ENCODE results near the gene GPX4.

The GPX4 gene

GRCh38 chr19:1068009-1069001 is 35.5 kb upstream of the GPX4 start:
- DNase-seq (ENCODE audit: low read depth) = no peak

DNA sequence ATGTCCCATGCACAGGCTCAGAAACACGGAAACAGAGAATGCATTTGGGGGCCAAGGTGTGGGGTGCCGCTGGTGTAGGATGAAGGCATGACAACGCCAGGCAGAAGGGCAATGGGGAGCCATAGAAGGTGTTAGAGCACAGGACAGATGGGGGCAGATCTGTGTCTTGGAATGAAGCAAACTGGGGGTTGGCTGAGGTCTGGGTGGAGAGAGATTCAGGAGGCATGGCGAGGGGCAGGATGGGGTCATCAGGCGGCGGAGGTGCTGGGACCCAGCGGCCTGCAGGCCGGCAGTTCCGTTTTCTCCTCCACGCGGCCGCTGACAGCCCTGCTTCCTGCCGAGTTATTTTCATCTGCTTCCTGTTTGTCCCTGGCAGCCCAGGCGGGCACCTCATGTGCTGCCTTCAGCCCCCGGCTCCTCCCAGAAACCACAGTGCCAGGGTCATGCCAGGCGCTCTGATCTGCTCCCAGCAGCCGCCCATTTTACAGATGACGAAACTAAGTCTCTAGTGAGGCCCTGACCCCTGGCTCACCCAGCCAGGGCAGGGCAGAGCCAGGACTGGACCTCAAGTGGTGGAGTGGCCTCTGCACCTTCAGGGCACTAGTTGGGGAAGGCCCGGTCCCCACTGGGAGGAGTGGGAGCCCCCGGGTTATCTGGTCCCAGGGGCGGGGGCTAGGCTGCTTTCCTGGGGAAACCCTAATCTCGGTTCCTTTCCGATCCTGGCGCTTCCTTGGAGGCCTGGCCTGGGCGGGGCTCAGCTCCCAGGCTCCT is 34.6 kb upstream of the GPX4 start:
- no peak for DNase-seq (ENCODE audit: low read depth)

DNA sequence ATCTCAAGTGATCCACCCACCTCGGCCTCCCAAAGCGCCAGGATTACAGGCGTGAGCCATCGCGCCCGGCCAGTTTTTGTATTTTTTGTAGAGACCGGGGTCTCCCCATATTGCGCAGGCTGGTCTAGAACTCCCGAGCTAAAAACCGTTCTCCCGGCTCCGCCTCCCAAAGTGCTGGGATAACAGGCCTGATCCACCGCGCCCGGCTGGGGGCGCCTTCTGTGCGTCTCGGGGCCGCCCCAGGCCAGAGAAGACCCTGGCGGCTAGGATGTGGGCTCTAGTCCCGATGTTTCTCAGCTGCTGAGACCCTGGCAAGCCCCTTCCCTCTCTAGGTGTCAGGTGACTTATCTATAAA is 33.2 kb upstream of the GPX4 start:
- DNase-seq (ENCODE audit: low read depth) = no peak

GRCh38 chr19:1070931-1071791 is 32.6 kb upstream of the GPX4 start:
- no peak for DNase-seq (ENCODE audit: low read depth)

- no peak for DNase-seq (ENCODE audit: low read depth)
These were observed 31.3 kb upstream of the GPX4 start for GRCh38 chr19:1072371-1073015.

DNA sequence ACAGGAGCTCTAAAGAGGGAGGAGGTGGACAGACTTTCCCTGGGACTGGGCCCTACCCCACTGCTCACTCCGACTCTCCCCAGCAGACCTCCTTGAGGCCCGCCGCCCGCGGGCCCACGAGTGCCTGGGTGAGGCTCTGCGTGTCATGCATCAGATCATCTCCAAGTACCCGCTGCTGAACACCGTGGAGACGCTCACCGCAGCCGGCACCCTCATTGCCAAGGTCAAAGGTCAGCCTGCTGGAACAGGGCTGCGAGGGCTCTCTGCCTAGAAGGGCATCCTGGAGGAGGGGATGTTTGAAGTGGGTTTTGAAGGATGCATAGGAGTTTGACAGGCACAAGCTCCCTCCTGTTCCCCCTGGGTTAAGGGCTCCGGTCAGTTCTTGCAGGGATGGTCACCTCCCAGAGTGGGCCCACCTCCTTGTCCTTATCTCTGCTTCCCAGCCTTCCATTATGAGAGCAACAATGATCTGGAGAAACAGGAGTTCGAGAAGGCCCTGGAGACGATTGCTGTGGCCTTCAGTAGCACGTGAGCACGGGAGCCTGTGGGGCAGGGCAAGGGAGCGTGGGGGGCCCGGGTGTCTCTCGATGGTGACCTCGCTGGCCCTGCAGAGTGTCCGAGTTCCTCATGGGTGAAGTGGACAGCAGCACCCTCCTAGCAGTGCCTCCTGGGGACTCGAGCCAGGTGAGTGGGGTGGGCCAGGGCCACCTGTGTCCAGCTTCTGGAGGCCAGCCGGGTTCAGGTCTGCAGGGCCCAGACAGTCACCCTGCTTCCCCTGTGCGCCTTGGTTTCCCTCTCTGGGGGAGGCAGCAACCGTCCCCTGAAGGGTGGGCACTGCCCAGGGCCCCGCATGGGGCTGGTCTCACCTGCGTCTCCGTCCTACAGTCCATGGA is 30.5 kb upstream of the GPX4 start:
- no peak for DNase-seq (ENCODE audit: low read depth)

DNA sequence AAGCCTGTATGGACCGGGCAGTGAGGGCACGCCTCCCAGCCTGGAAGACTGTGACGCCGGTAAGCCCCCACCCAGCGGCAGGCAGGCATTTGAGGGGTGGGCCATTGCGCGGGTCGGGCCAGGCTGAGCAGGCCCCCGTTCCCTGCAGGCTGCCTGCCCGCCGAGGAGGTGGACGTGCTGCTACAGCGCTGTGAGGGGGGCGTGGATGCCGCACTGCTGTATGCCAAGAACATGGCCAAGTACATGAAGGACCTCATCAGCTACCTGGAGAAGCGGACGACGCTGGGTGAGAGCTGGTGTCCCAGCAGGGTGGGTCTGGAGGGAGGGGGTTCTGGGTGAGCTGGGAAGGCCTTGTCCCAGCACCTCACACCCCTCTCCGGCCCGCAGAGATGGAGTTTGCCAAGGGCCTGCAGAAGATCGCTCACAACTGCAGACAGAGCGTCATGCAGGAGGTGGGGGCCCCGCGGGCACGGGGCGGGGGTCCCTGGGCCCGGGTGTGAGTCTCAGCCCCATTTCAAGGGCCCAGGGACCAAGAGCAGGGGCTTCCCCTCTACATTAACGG is 29.8 kb upstream of the GPX4 start:
- no peak for DNase-seq (ENCODE audit: low read depth)

DNA sequence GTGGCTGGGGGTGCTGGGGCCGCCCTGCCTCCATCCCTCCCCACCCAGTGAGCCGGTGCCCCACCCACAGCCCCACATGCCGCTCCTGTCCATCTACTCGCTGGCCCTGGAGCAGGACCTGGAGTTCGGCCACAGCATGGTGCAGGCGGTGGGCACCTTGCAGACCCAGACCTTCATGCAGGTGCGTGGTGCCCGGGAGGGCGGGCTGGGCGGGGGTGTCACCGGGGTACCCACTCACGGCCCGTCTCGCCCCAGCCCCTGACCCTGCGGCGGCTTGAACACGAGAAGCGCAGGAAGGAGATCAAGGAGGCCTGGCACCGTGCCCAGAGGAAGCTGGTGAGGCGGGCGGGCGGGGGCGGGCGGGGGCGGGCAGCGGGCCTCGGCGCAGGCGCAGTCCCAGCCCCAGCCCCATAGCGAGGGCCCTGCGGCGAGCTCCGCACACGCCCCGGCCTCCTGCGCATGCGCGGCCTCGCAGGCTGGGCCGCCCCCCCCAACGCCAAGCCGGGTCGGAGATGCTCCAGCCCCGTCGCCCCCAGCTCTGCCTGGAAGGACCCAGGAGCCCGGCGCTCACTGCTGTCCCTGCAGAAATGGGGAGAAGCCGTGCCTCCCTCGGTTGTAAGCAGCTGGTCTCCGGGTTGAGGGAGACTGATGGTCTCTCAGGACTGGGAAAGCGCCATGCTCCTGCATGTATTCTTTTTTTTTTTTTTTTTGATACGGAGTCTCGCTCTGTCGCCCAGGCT is 29.1 kb upstream of the GPX4 start:
- no peak for DNase-seq (ENCODE audit: low read depth)

DNA sequence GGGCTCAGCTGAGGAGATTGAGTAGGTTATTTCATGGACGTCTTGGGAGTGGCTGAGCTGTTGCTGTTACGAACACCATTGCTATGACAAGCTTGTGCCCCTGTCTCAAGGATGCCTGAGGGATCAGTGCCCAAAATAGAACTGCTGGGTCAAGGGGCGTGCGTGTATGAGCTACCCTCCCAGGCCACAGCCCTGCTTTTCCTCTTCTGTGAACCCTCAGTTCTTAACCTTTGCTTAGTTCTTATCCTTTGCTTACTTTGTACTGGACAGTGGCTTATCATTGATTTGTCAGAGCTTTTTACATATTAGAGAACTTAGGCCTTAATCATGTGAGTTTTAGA is 27.8 kb upstream of the GPX4 start:
- DNase-seq (ENCODE audit: low read depth) = no peak

DNA sequence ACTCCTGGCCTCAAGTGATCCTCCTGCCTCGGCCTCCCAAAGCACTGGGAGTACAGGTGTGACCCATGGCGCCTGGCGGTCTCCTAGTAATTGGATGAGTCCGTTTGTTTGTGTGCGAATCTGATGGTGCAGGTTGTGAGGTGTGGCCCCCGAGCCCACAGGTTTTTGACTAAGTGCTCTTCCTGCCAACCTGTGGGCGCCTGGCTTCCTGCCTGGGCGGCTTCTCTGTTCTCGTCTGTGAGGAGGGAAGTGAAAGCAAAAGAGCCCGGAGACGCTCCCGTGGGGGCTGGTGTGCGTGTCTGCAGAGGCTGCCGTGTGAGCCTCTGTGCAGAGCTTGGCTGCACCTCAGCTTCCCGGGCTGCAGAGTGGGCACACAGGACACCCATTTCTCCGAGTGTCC is 26.8 kb upstream of the GPX4 start:
- DNase-seq (ENCODE audit: low read depth) = no peak

GRCh38 chr19:1079566-1080111 is 24.2 kb upstream of the GPX4 start:
- DNase-seq (ENCODE audit: low read depth) = no peak

DNA sequence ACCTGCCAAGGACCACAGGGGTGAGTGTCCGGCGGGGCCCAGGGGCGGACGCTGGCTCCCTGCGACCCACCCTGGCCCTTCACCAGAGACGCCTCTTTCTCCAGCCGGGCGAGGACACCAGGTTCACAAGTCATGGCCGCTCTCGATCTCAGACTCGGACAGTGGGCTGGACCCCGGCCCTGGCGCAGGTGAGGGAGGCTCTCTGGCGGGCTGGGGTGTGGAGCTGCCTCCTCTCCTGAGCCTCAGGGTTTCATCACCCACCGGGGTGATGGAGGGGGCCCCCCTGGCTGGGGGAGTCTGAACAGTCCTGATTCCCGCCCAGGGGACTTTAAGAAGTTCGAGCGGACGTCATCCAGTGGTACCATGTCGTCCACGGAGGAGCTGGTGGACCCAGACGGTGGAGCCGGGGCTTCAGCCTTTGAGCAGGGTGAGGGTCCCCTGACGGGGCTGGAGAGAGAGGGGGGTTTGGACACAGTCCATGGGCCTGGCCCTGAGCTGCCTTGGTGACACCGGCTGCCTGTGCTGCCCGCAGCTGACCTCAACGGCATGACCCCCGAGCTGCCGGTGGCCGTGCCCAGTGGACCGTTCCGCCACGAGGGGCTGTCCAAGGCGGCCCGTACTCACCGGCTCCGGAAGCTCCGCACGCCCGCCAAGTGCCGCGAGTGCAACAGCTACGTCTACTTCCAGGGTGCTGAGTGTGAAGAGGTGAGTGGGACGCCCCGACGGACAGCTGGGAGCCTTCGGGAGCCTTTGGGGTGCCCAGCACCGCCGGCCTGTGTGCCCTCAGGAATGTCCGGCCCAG is 23.2 kb upstream of the GPX4 start:
- no peak for DNase-seq (ENCODE audit: low read depth)

- no peak for DNase-seq (ENCODE audit: low read depth)
These were observed 22.3 kb upstream of the GPX4 start for GRCh38 chr19:1081301-1082164.

GRCh38 chr19:1082165-1082927 is 21.4 kb upstream of the GPX4 start:
- no peak for DNase-seq (ENCODE audit: low read depth)

- no peak for DNase-seq (ENCODE audit: low read depth)
These were observed 20.6 kb upstream of the GPX4 start for GRCh38 chr19:1082928-1083816.
